GM13976 (cell line): ENCODE data around the gene CCM2.

Experiments
- DNase-seq: peaks from one replicate; pipeline ENCODE4 v3.0.0; 2012; ENCODE audit warnings: low spot score
- CTCF ChIP-seq: IDR thresholded peaks from 2 replicates; pipeline ENCODE4 v1.5.1; 2012; ENCODE audit warnings: borderline replicate concordance, mild to moderate bottlenecking; ENCODE audit not compliant: insufficient read depth; ENCODE audit errors: extremely low read depth, missing control alignments, control extremely low read depth
- in situ Hi-C: fragments of 300-500 bp; cut with MboI; formaldehyde crosslinking; loops from one replicate; pipeline ENCODE4 v1.12.0; 2022; ENCODE audit warnings: low sequenced_read_pairs, mixed read lengths, inconsistent platforms; ENCODE audit not compliant: unreplicated experiment

The CCM2 gene

GRCh38 chr7:44969049-44969700, 30.8 kb upstream of the CCM2 start:
- in situ Hi-C loops, result no loop called here
- no peak for DNase-seq
- TF ChIP-seq CTCF, result no peak

- TF ChIP-seq CTCF, result no peak
- in situ Hi-C loops, result no loop called here
- DNase-seq, result no peak
Measured at GRCh38 chr7:44969701-44970522, 30.1 kb upstream of the CCM2 start.

GRCh38 chr7:44970523-44971051, 29.4 kb upstream of the CCM2 start:
- TF ChIP-seq CTCF, result no peak
- DNase-seq, result no peak
- in situ Hi-C loops, result no loop called here

GRCh38 chr7:44971188-44971901, 28.7 kb upstream of the CCM2 start:
- in situ Hi-C loops, result no loop called here
- TF ChIP-seq CTCF, result no peak
- no peak for DNase-seq

GRCh38 chr7:44971902-44972441, 28.0 kb upstream of the CCM2 start:
- no peak for DNase-seq
- in situ Hi-C loops, result no loop called here
- no peak for TF ChIP-seq CTCF

- in situ Hi-C loops, result no loop called here
- no peak for DNase-seq
- TF ChIP-seq CTCF, result no peak
Measured at GRCh38 chr7:44972562-44972961, 27.4 kb upstream of the CCM2 start.
